OCI-LY1 (cell line): ENCODE measurements around the gene PPP2R2C.

Experiments used
- CTCF ChIP-seq: fragments of 200-600 bp; sonication (generic), shearing (Covaris generic); IDR thresholded peaks from 2 replicates; pipeline ENCODE4 v1.5.1; 2017; ENCODE audit warnings: mild to moderate bottlenecking, antibody characterized with exemption, low read length, moderate library complexity, mixed read lengths
- EZH2 ChIP-seq: fragments of 200-600 bp; sonication (generic), shearing (Covaris generic); IDR thresholded peaks from 2 replicates; pipeline ENCODE4 v1.8.0; 2017; ENCODE audit warnings: borderline replicate concordance, mixed run types, mild to moderate bottlenecking, antibody characterized with exemption, low read length, moderate library complexity, mixed read lengths

DNA sequence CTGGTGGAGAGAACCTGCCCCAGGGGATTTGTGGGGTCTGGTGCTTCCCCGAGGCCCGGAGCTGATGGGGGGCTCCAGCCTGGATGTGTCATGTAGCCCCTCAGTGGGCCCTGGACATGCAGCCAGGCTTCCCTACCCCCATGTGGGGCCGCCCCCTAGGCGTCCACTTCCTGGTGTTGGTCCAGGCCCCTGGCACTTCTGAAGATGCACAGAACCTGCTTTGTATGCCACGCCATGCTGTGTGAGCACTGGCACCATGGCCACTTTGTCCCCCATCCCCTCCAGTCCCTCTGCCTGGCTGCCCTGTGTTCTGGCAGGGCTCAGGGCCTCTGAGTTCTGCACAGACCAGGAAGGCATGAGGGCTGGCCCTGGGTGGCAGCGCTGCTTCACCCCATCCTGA, 173.6 kb downstream of the PPP2R2C start:
- TF ChIP-seq CTCF, result no peak
- TF ChIP-seq EZH2, result no peak
